ENCODE data around the gene GOLGA7B. TPM values are rescaled to one million over a fixed set of nuclear protein-coding genes. Genes with fewer than 3 reads are reported as not detected.

Gene GOLGA7B
- total RNA-seq, 1 donor from 2014 or later = 1.4 TPM

Other genes with a start within 250 kb of the GOLGA7B start
- 1.9 TPM for gene MORN4, start 216.3 kb upstream of the GOLGA7B start, total RNA-seq
- 13.0 TPM for gene PI4K2A, start 209.2 kb upstream of the GOLGA7B start, total RNA-seq
- gene AVPI1, start 162.6 kb upstream of the GOLGA7B start, total RNA-seq = 6.8 TPM
- 12.1 TPM for gene MARVELD1, start 136.1 kb upstream of the GOLGA7B start, total RNA-seq
- gene ZFYVE27, start 112.7 kb upstream of the GOLGA7B start, total RNA-seq = 10.7 TPM
- gene SFRP5, start 77.8 kb upstream of the GOLGA7B start, total RNA-seq = not detected
- 1.5 TPM for gene CRTAC1, start 180.8 kb downstream of the GOLGA7B start, total RNA-seq

All from esophagus mucosa (tissue), 1 donor.